IMR-90 (cell line): ENCODE measurements around the gene MDC1. TPM values are rescaled to one million over a fixed set of nuclear protein-coding genes. Genes with fewer than 3 reads are reported as not detected.

ENCODE experiments used
- ATAC-seq: fragments of 200-7000 bp; cut with Tn5 transposase; 2 replicates; pipeline ENCODE4 v1.9.1; 2020; ENCODE audit warnings: low read depth, mild to moderate bottlenecking, moderate library complexity
- BruUV-seq: library from RNA; stranded (reverse); fragments of 400-500 nt; replicated peaks from 2 replicates; lab custom pipeline; 2021; lab: Mats Ljungman, UMichigan
- CTCF ChIA-PET: fragments of 300-600 bp; formaldehyde crosslinking; extraction: SDS; loops from one replicate; lab custom pipeline; 2021; ENCODE audit warnings: antibody characterized with exemption; lab: Yijun Ruan, JAX
- POLR2A ChIA-PET: fragments of 300-600 bp; sonication (Branson Sonifier 250); formaldehyde crosslinking; loops from one replicate; lab custom pipeline; 2022; ENCODE audit warnings: antibody characterized with exemption; ENCODE audit not compliant: unreplicated experiment; lab: Charles Lee
- DNase-seq: peaks from one replicate; pipeline ENCODE4 v3.0.0; 2013
- H2AFZ ChIP-seq: replicated peaks from 2 replicates; pipeline ENCODE3; 2013; ENCODE audit warnings: low read length, mild to moderate bottlenecking; ENCODE audit not compliant: poor library complexity
- H2AK5ac ChIP-seq: 2 replicates; pipeline ENCODE4 v1.6.1; 2013; ENCODE audit warnings: low read depth, low read length, inconsistent platforms
- H2AK9ac ChIP-seq: replicated peaks from 2 replicates; pipeline ENCODE3; 2013; ENCODE audit warnings: mild to moderate bottlenecking, low read depth, low read length, moderate library complexity; ENCODE audit not compliant: poor library complexity
- H2BK120ac ChIP-seq: 2 replicates; pipeline ENCODE4 v1.6.1; 2013; ENCODE audit warnings: low read depth, low read length, inconsistent platforms
- H2BK15ac ChIP-seq: 3 replicates; pipeline ENCODE4 v1.6.1; 2013; ENCODE audit warnings: low read depth, low read length, inconsistent platforms
- H2BK20ac ChIP-seq: 2 replicates; pipeline ENCODE4 v1.6.1; 2013; ENCODE audit warnings: low read depth, mild to moderate bottlenecking, inconsistent platforms, low read length, moderate library complexity
- H2BK5ac ChIP-seq: 2 replicates; pipeline ENCODE4 v1.6.1; 2013; ENCODE audit warnings: mild to moderate bottlenecking, low read depth, low read length, inconsistent platforms; ENCODE audit not compliant: poor library complexity, severe bottlenecking
- H3K14ac ChIP-seq: replicated peaks from 2 replicates; pipeline ENCODE4 v1.6.1; 2013; ENCODE audit warnings: low read depth, low read length, inconsistent platforms
- H3K18ac ChIP-seq: 2 replicates; pipeline ENCODE4 v1.6.1; 2013; ENCODE audit warnings: low read depth, low read length, control low read depth
- H3K23ac ChIP-seq: 2 replicates; pipeline ENCODE4 v1.6.1; 2013; ENCODE audit warnings: low read depth, low read length, inconsistent platforms
- H3K27ac ChIP-seq: 2 replicates; pipeline ENCODE4 v1.5.1; 2013; ENCODE audit warnings: mild to moderate bottlenecking, control low read depth, low read length; ENCODE audit not compliant: insufficient read depth
- H3K27me3 ChIP-seq: 2 replicates; pipeline ENCODE4 v1.6.1; 2013; ENCODE audit warnings: low read length; ENCODE audit not compliant: control insufficient read depth, insufficient read depth
- H3K36me3 ChIP-seq: 2 replicates; pipeline ENCODE4 v1.6.1; 2013; ENCODE audit warnings: low read length, mixed read lengths; ENCODE audit not compliant: control insufficient read depth, insufficient read depth
- H3K4ac ChIP-seq: 2 replicates; pipeline ENCODE4 v1.6.1; 2013; ENCODE audit warnings: low read depth, low read length, inconsistent platforms
- H3K4me1 ChIP-seq: 2 replicates; pipeline ENCODE4 v1.6.1; 2013; ENCODE audit warnings: low read length, mixed read lengths; ENCODE audit not compliant: control insufficient read depth, insufficient read depth
- H3K4me2 ChIP-seq: 2 replicates; pipeline ENCODE4 v1.6.1; 2013; ENCODE audit warnings: low read depth, mild to moderate bottlenecking, control low read depth, low read length, moderate library complexity
- H3K4me3 ChIP-seq: 2 replicates; pipeline ENCODE4 v1.5.1; 2013; ENCODE audit warnings: low read depth, mild to moderate bottlenecking, control low read depth, low read length, moderate library complexity; ENCODE audit not compliant: insufficient read depth
- H3K56ac ChIP-seq: 2 replicates; pipeline ENCODE4 v1.6.1; 2013; ENCODE audit warnings: low read length, inconsistent platforms; ENCODE audit not compliant: insufficient read depth; ENCODE audit errors: extremely low read depth
- H3K79me1 ChIP-seq, 2 experiments: 2 replicates each; pipeline ENCODE4 v1.6.1; 2013; ENCODE audit warnings: low read length in 2 of 2, inconsistent platforms in 1 of 2, low read depth in 1 of 2
- H3K9ac ChIP-seq: 2 replicates; pipeline ENCODE4 v1.6.1; 2013; ENCODE audit warnings: low read depth, low read length, control low read depth
- H3K9me1 ChIP-seq: 2 replicates; pipeline ENCODE4 v1.6.1; 2013; ENCODE audit warnings: low read length, inconsistent platforms; ENCODE audit not compliant: insufficient read depth
- H3K9me3 ChIP-seq: 2 replicates; pipeline ENCODE4 v1.6.1; 2013; ENCODE audit warnings: low read length; ENCODE audit not compliant: control insufficient read depth, insufficient read depth
- H4K20me1 ChIP-seq: 2 replicates; pipeline ENCODE4 v1.6.1; 2013; ENCODE audit warnings: low read length, inconsistent platforms; ENCODE audit not compliant: insufficient read depth
- H4K5ac ChIP-seq: 2 replicates; pipeline ENCODE4 v1.6.1; 2013; ENCODE audit warnings: mild to moderate bottlenecking, low read depth, low read length, control low read depth
- H4K8ac ChIP-seq, 2 experiments: 2 replicates each; pipeline ENCODE4 v1.6.1; 2013; ENCODE audit warnings: low read depth in 2 of 2, low read length in 2 of 2, control low read depth in 1 of 2, inconsistent platforms in 1 of 2
- H4K91ac ChIP-seq: 2 replicates; pipeline ENCODE4 v1.6.1; 2013; ENCODE audit warnings: low read depth, low read length, inconsistent platforms; ENCODE audit not compliant: insufficient read depth
- BHLHE40 ChIP-seq: fragments of 150-350 bp; IDR thresholded peaks from 2 replicates; pipeline ENCODE4 v1.6.1; 2016; ENCODE audit warnings: mild to moderate bottlenecking, low read depth, low read length
- CHD1 ChIP-seq: IDR thresholded peaks from 2 replicates; pipeline ENCODE4 v1.6.1; 2012; ENCODE audit warnings: low read depth, low read length, improper control_type of control experiment
- CTCF ChIP-seq: conservative IDR thresholded peaks from 2 replicates; pipeline ENCODE4 v1.5.1; 2012; ENCODE audit warnings: mild to moderate bottlenecking, low read depth, low read length, improper control_type of control experiment
- ELK1 ChIP-seq: fragments of 150-350 bp; IDR thresholded peaks from 2 replicates; pipeline ENCODE4 v1.6.1; 2016; ENCODE audit warnings: low read depth, mild to moderate bottlenecking, low read length, moderate library complexity, borderline replicate concordance
- FOS ChIP-seq: fragments of 150-350 bp; IDR thresholded peaks from 2 replicates; pipeline ENCODE4 v1.6.1; 2016; ENCODE audit warnings: low read depth, low read length
- MAZ ChIP-seq: IDR thresholded peaks from 2 replicates; pipeline ENCODE4 v1.6.1; 2012; ENCODE audit warnings: low read depth, mild to moderate bottlenecking, low read length, improper control_type of control experiment, moderate library complexity, borderline replicate concordance
- MXI1 ChIP-seq: IDR thresholded peaks from 2 replicates; pipeline ENCODE4 v1.6.1; 2012; ENCODE audit warnings: low read depth, mild to moderate bottlenecking, low read length, moderate library complexity, borderline replicate concordance
- NFE2L2 ChIP-seq: fragments of 150-350 bp; IDR thresholded peaks from 2 replicates; pipeline ENCODE4 v1.6.1; 2016; ENCODE audit warnings: low read depth, mild to moderate bottlenecking, low read length
- POLR2A ChIP-seq: IDR thresholded peaks from 2 replicates; pipeline ENCODE4 v1.6.1; 2012; ENCODE audit warnings: mild to moderate bottlenecking, low read depth, low read length
- RAD21 ChIP-seq: IDR thresholded peaks from 2 replicates; pipeline ENCODE4 v1.6.1; 2012; ENCODE audit warnings: low read length, improper control_type of control experiment
- RCOR1 ChIP-seq: IDR thresholded peaks from 2 replicates; pipeline ENCODE4 v1.6.1; 2012; ENCODE audit warnings: mild to moderate bottlenecking, low read length, improper control_type of control experiment; ENCODE audit not compliant: insufficient replicate concordance
- RFX5 ChIP-seq: IDR thresholded peaks from 2 replicates; pipeline ENCODE4 v1.8.0; 2012; ENCODE audit warnings: low read depth, mild to moderate bottlenecking, low read length, moderate library complexity
- USF2 ChIP-seq: fragments of 150-350 bp; IDR thresholded peaks from 2 replicates; pipeline ENCODE4 v1.6.1; 2017; ENCODE audit warnings: mild to moderate bottlenecking, antibody characterized with exemption, low read length, low read depth
- WGBS, 2 experiments: methylation state at CpG; one replicate each; pipeline versions ENCODE4 v1.1.5 to v1.1.7; 2013; ENCODE audit warnings: missing lambda C conversion rate in 2 of 2; ENCODE audit not compliant: insufficient read length in 1 of 2; ENCODE audit errors: extremely low coverage in 2 of 2; 5-methylcytosine and 5-hydroxymethylcytosine counted together
- dilution Hi-C: fragments of 300-500 bp; cut with HindIII; formaldehyde crosslinking; loops from one replicate; pipeline ENCODE4 v1.14.3; 2018; ENCODE audit warnings: low sequenced_read_pairs; ENCODE audit not compliant: unreplicated experiment
- in situ Hi-C: fragments of 300-500 bp; cut with MboI; formaldehyde crosslinking; loops from 3 replicates; pipeline ENCODE4 v1.14.3; 2019; ENCODE audit warnings: low sequenced_read_pairs, inconsistent platforms, mixed read lengths
- intact Hi-C: fragments of 100-400 bp; cut with micrococcal nuclease; formaldehyde crosslinking; loops from 2 replicates; pipeline ENCODE4 v1.10.0; 2022
- polyA plus RNA-seq, 3 experiments: library from polyadenylated mRNA; depleted of rRNA; stranded (reverse); fragments of >200 nt; gene quantifications; 2 replicates each; pipeline ENCODE4 v1.2.3, GENCODE V29; 2012; ENCODE audit warnings: low replicate concordance in 1 of 3
- total RNA-seq: library from RNA; depleted of rRNA; stranded (reverse); fragments of >200 nt; gene quantifications from 2 replicates; pipeline ENCODE4 v1.2.3, GENCODE V29; 2012

MDC1 gene
- total and polyA plus RNA-seq, 2 of the 4 experiments (the other 2 are of a cell fraction), result 4.5 to 12.1 TPM

GRCh38 chr6:30664994-30665767, 51.9 kb downstream of the MDC1 start:
- H2AK5ac ChIP-seq, result no peak overlapping the region
- no peak overlapping the region for H3K23ac ChIP-seq
- ChIA-PET POLR2A (interaction anchor here (0.5 kb wide), 1 partner anchor 48 kb away, joined by 5 read pairs; the partner anchor contains the start of gene MRPS18B), CTCF (no interaction called here)
- no peak overlapping the region for H2BK20ac ChIP-seq
- in situ Hi-C loops (no loop called here), dilution Hi-C loops (no loop called here), intact Hi-C loops (no loop called here)
- H3K27me3 ChIP-seq, result no peaks in the 10 kb centered on the region
- no peak overlapping the region for H4K8ac ChIP-seq
- no peak overlapping the region for H4K5ac ChIP-seq
- no peak for ATAC-seq
- WGBS, 2 experiments, result 97% methylated on average over 13 of the region's 34 CpGs; no CpG with 5 or more reads in 1 of the 2 experiments
- H3K4me2 ChIP-seq, result no peak overlapping the region
- H2BK5ac ChIP-seq, result no peak overlapping the region
- H3K27ac ChIP-seq, result no peak overlapping the region
- H4K91ac ChIP-seq, result no peak overlapping the region
- H3K9me3 ChIP-seq, result no peaks in the 10 kb centered on the region
- no peak overlapping the region for H2BK15ac ChIP-seq
- no peak overlapping the region for H3K9ac ChIP-seq
- no peak overlapping the region for H3K4me3 ChIP-seq
- no peak overlapping the region for H3K4ac ChIP-seq
- H3K18ac ChIP-seq, result no peak overlapping the region
- BruUV-seq, result no TSS peak
- H4K20me1 ChIP-seq, result no peaks in the 10 kb centered on the region
- no peak for TF ChIP-seq BHLHE40
- no peak for TF ChIP-seq CHD1
- no peak for TF ChIP-seq MAZ
- TF ChIP-seq USF2, result no peak
- TF ChIP-seq RAD21, result no peak
- TF ChIP-seq CTCF, result no peak
- TF ChIP-seq RFX5, result no peak
- no peak for TF ChIP-seq POLR2A
- no peak for TF ChIP-seq NFE2L2
- TF ChIP-seq FOS, result no peak
- TF ChIP-seq RCOR1, result no peak
- TF ChIP-seq MXI1, result no peak
- TF ChIP-seq ELK1, result no peak
- H3K9me1 ChIP-seq, result no peaks in the 10 kb centered on the region
- H3K4me1 ChIP-seq, result no peaks in the 10 kb centered on the region
- H3K56ac ChIP-seq, result no peak overlapping the region
- H2BK120ac ChIP-seq, result no peak overlapping the region
- peaks cover 60% of the 10 kb centered on the region for H3K36me3 ChIP-seq
- no peak overlapping the region for H2AK9ac ChIP-seq
- no peak overlapping the region for H3K14ac ChIP-seq
- no peak for DNase-seq
- peaks cover 6 to 13% of the 10 kb centered on the region in 2 experiments; a peak in 1 of 4 replicates for H3K79me1 ChIP-seq
- H2AFZ ChIP-seq, result no peak overlapping the region
